GM23338 (cell line): Measurements from ENCODE around the gene PKNOX2.

ENCODE experiments used
- CREB1 ChIP-seq: fragments of 250-450 bp; sonication (Bioruptor Pico); IDR thresholded peaks from 2 replicates; pipeline ENCODE4 v1.5.0; 2020; ENCODE audit warnings: low read depth, mild to moderate bottlenecking, moderate library complexity
- CTCF ChIP-seq, 2 experiments: fragments of 200-600 bp in 1 of 2; sonication (generic) in 1 of 2; conservative IDR thresholded peaks; 2 replicates each; pipeline versions ENCODE4 v1.5.1 to v1.6.1; 2016 to 2017; ENCODE audit warnings: antibody characterized with exemption in 2 of 2, low read depth in 2 of 2, mild to moderate bottlenecking in 2 of 2, moderate library complexity in 1 of 2
- EZH2 ChIP-seq: fragments of 200-600 bp; sonication (generic); IDR thresholded peaks from one replicate; pipeline ENCODE4 v1.8.0; 2017; ENCODE audit warnings: antibody characterized with exemption, mild to moderate bottlenecking, low read depth; ENCODE audit not compliant: unreplicated experiment
- EZH2phosphoT487 ChIP-seq: fragments of 200-600 bp; sonication (generic); IDR thresholded peaks from one replicate; pipeline ENCODE4 v1.8.1; 2018; ENCODE audit warnings: antibody characterized with exemption; ENCODE audit not compliant: unreplicated experiment
- POLR2AphosphoS5 ChIP-seq: IDR thresholded peaks from 2 replicates; pipeline ENCODE4 v1.6.1; 2016; ENCODE audit warnings: antibody characterized with exemption, low read depth
- REST ChIP-seq: IDR thresholded peaks from one replicate; pipeline ENCODE4 v1.6.1; 2018; ENCODE audit warnings: antibody characterized with exemption; ENCODE audit not compliant: unreplicated experiment
- ZNF331 ChIP-seq: fragments of 250-450 bp; sonication (Bioruptor Pico); IDR thresholded peaks from 2 replicates; pipeline ENCODE4 v1.5.0; 2020; ENCODE audit warnings: low read depth, mild to moderate bottlenecking, moderate library complexity
- ZNF462 ChIP-seq: fragments of 250-450 bp; sonication (Bioruptor Pico); IDR thresholded peaks from 2 replicates; pipeline ENCODE4 v1.5.0; 2020; ENCODE audit warnings: mild to moderate bottlenecking, moderate library complexity

- TF ChIP-seq EZH2phosphoT487 (no peak), POLR2AphosphoS5 (no peak), CTCF (conservative IDR thresholded peaks at IDR 0.05; ENCODE audit: low read depth in 2 of 2) (no peak), CREB1 (CRISPR knock-in tag) (no peak), EZH2 (no peak), REST (no peak), ZNF462 (CRISPR knock-in tag) (no peak), ZNF331 (CRISPR knock-in tag) (no peak)
Measured at GRCh38 chr11:125328225-125328580, 163.7 kb downstream of the PKNOX2 start.
